Activated naive CD8-positive, alpha-beta T cell treated with anti-CD3 and anti-CD28 coated beads, Interleukin-2, amount 50 U/mL, for 24 hours (primary cell): ENCODE data around the gene SCP2.

ENCODE experiments used
- ATAC-seq: fragments of 150-1000 bp; cut with Tn5 transposase; one replicate; pipeline ENCODE4 v1.10.0; 2021
- DNase-seq: peaks from one replicate; pipeline ENCODE4 v3.0.0; 2021
- H3K27ac Mint-ChIP-seq: one replicate; pipeline ENCODE4 v1.8.0; 2021; ENCODE audit warnings: mild to moderate bottlenecking, mixed read lengths
- H3K27me3 Mint-ChIP-seq: one replicate; pipeline ENCODE4 v1.8.0; 2021; ENCODE audit warnings: mixed read lengths
- H3K36me3 Mint-ChIP-seq: one replicate; pipeline ENCODE4 v1.8.0; 2021; ENCODE audit warnings: low read depth, mixed read lengths
- H3K4me1 Mint-ChIP-seq: one replicate; pipeline ENCODE4 v1.8.0; 2021; ENCODE audit warnings: mixed read lengths
- H3K4me3 Mint-ChIP-seq: one replicate; pipeline ENCODE4 v1.8.0; 2021; ENCODE audit warnings: mild to moderate bottlenecking, moderate library complexity, mixed read lengths
- H3K9me3 Mint-ChIP-seq: one replicate; pipeline ENCODE4 v1.8.0; 2021; ENCODE audit warnings: mixed read lengths

SCP2 gene

GRCh38 chr1:52911541-52911940, 15.5 kb upstream of the SCP2 start:
- H3K27me3 Mint-ChIP-seq = no peaks in the 10 kb centered on the region
- no peaks in the 10 kb centered on the region for H3K4me1 Mint-ChIP-seq
- H3K4me3 Mint-ChIP-seq = no peak overlapping the region
- H3K9me3 Mint-ChIP-seq = no peaks in the 10 kb centered on the region
- no peak overlapping the region for H3K27ac Mint-ChIP-seq
- no peak for DNase-seq
- H3K36me3 Mint-ChIP-seq = no peaks in the 10 kb centered on the region
- no peak for ATAC-seq

- Mint-ChIP-seq H3K4me1 (peaks cover 1% of the 10 kb centered on the region), H3K9me3 (no peaks in the 10 kb centered on the region), H3K27ac (no peak overlapping the region), H3K27me3 (no peaks in the 10 kb centered on the region), H3K36me3 (no peaks in the 10 kb centered on the region), H3K4me3 (no peak overlapping the region)
- DNase-seq (no peak), ATAC-seq (no peak)
These were observed 14.1 kb upstream of the SCP2 start for GRCh38 chr1:52913014-52913413.

GRCh38 chr1:52913537-52913936, 13.5 kb upstream of the SCP2 start:
- Mint-ChIP-seq H3K36me3 (no peaks in the 10 kb centered on the region), H3K4me1 (peaks cover 1% of the 10 kb centered on the region), H3K9me3 (no peaks in the 10 kb centered on the region), H3K27me3 (no peaks in the 10 kb centered on the region), H3K4me3 (no peak overlapping the region), H3K27ac (no peak overlapping the region)
- DNase-seq (no peak), ATAC-seq (peak; percentile 55)

- DNase-seq (no peak), ATAC-seq (no peak)
- no peak overlapping the region for H3K4me3 Mint-ChIP-seq
- H3K27me3 Mint-ChIP-seq = no peaks in the 10 kb centered on the region
- H3K36me3 Mint-ChIP-seq = no peaks in the 10 kb centered on the region
- no peak overlapping the region for H3K27ac Mint-ChIP-seq
- peaks cover 2% of the 10 kb centered on the region for H3K4me1 Mint-ChIP-seq
- no peaks in the 10 kb centered on the region for H3K9me3 Mint-ChIP-seq
These were observed 12.6 kb upstream of the SCP2 start for GRCh38 chr1:52914463-52914862.

- H3K4me1 Mint-ChIP-seq = peaks cover 9% of the 10 kb centered on the region
- H3K4me3 Mint-ChIP-seq = no peak overlapping the region
- H3K27ac Mint-ChIP-seq = no peak overlapping the region
- H3K9me3 Mint-ChIP-seq = no peaks in the 10 kb centered on the region
- no peaks in the 10 kb centered on the region for H3K36me3 Mint-ChIP-seq
- no peaks in the 10 kb centered on the region for H3K27me3 Mint-ChIP-seq
- DNase-seq (no peak), ATAC-seq (no peak)
These were observed 11.7 kb upstream of the SCP2 start for GRCh38 chr1:52915211-52915854.

- Mint-ChIP-seq H3K27ac (no peak overlapping the region), H3K4me3 (no peak overlapping the region), H3K4me1 (peaks cover 12% of the 10 kb centered on the region), H3K27me3 (no peaks in the 10 kb centered on the region), H3K9me3 (no peaks in the 10 kb centered on the region), H3K36me3 (no peaks in the 10 kb centered on the region)
- DNase-seq (no peak), ATAC-seq (no peak)
These were observed 11.2 kb upstream of the SCP2 start for GRCh38 chr1:52915855-52916220.

GRCh38 chr1:52916241-52916975, 10.7 kb upstream of the SCP2 start:
- no peaks in the 10 kb centered on the region for H3K9me3 Mint-ChIP-seq
- no peaks in the 10 kb centered on the region for H3K27me3 Mint-ChIP-seq
- H3K27ac Mint-ChIP-seq = no peak overlapping the region
- H3K36me3 Mint-ChIP-seq = no peaks in the 10 kb centered on the region
- no peak for ATAC-seq
- DNase-seq = no peak
- H3K4me3 Mint-ChIP-seq = no peak overlapping the region
- peaks cover 13% of the 10 kb centered on the region for H3K4me1 Mint-ChIP-seq

GRCh38 chr1:52917156-52917555, 9.9 kb upstream of the SCP2 start:
- H3K27me3 Mint-ChIP-seq = no peaks in the 10 kb centered on the region
- no peak for ATAC-seq
- no peaks in the 10 kb centered on the region for H3K9me3 Mint-ChIP-seq
- H3K4me1 Mint-ChIP-seq = peaks cover 17% of the 10 kb centered on the region
- no peak overlapping the region for H3K27ac Mint-ChIP-seq
- no peak for DNase-seq
- H3K36me3 Mint-ChIP-seq = no peaks in the 10 kb centered on the region
- H3K4me3 Mint-ChIP-seq = no peak overlapping the region

- no peaks in the 10 kb centered on the region for H3K9me3 Mint-ChIP-seq
- H3K4me3 Mint-ChIP-seq = no peak overlapping the region
- ATAC-seq (no peak), DNase-seq (no peak)
- no peaks in the 10 kb centered on the region for H3K36me3 Mint-ChIP-seq
- H3K27ac Mint-ChIP-seq = no peak overlapping the region
- H3K27me3 Mint-ChIP-seq = no peaks in the 10 kb centered on the region
- H3K4me1 Mint-ChIP-seq = peaks cover 19% of the 10 kb centered on the region
These were observed 9.5 kb upstream of the SCP2 start for GRCh38 chr1:52917581-52917980.

GRCh38 chr1:52918201-52918600, 8.9 kb upstream of the SCP2 start:
- H3K27ac Mint-ChIP-seq = no peak overlapping the region
- H3K4me1 Mint-ChIP-seq = peaks cover 19% of the 10 kb centered on the region
- no peaks in the 10 kb centered on the region for H3K9me3 Mint-ChIP-seq
- no peak for DNase-seq
- H3K36me3 Mint-ChIP-seq = no peaks in the 10 kb centered on the region
- no peaks in the 10 kb centered on the region for H3K27me3 Mint-ChIP-seq
- ATAC-seq = no peak
- no peak overlapping the region for H3K4me3 Mint-ChIP-seq

- H3K36me3 Mint-ChIP-seq = no peaks in the 10 kb centered on the region
- no peak overlapping the region for H3K4me3 Mint-ChIP-seq
- DNase-seq = no peak
- no peaks in the 10 kb centered on the region for H3K27me3 Mint-ChIP-seq
- H3K9me3 Mint-ChIP-seq = no peaks in the 10 kb centered on the region
- ATAC-seq = no peak
- peaks cover 19% of the 10 kb centered on the region for H3K4me1 Mint-ChIP-seq
- H3K27ac Mint-ChIP-seq = no peak overlapping the region
These were observed 7.9 kb upstream of the SCP2 start for GRCh38 chr1:52919051-52919722.

- no peaks in the 10 kb centered on the region for H3K36me3 Mint-ChIP-seq
- H3K4me3 Mint-ChIP-seq = peak overlapping the region; percentile 25
- ATAC-seq (no peak), DNase-seq (no peak)
- H3K9me3 Mint-ChIP-seq = no peaks in the 10 kb centered on the region
- H3K27me3 Mint-ChIP-seq = no peaks in the 10 kb centered on the region
- H3K27ac Mint-ChIP-seq = no peak overlapping the region
- H3K4me1 Mint-ChIP-seq = peaks cover 19% of the 10 kb centered on the region
These were observed 7.2 kb upstream of the SCP2 start for GRCh38 chr1:52919723-52920483.

GRCh38 chr1:52920791-52921291, 6.2 kb upstream of the SCP2 start:
- no peak overlapping the region for H3K27ac Mint-ChIP-seq
- H3K4me3 Mint-ChIP-seq = peak overlapping the region; percentile 83
- no peak for ATAC-seq
- H3K4me1 Mint-ChIP-seq = peaks cover 19% of the 10 kb centered on the region
- H3K9me3 Mint-ChIP-seq = no peaks in the 10 kb centered on the region
- DNase-seq = no peak
- H3K27me3 Mint-ChIP-seq = no peaks in the 10 kb centered on the region
- no peaks in the 10 kb centered on the region for H3K36me3 Mint-ChIP-seq

GRCh38 chr1:52925571-52926005, 1.5 kb upstream of the SCP2 start:
- H3K9me3 Mint-ChIP-seq = no peaks in the 10 kb centered on the region
- no peaks in the 10 kb centered on the region for H3K36me3 Mint-ChIP-seq
- ATAC-seq (no peak), DNase-seq (no peak)
- peaks cover 5% of the 10 kb centered on the region for H3K27me3 Mint-ChIP-seq
- H3K4me1 Mint-ChIP-seq = peaks cover 23% of the 10 kb centered on the region
- H3K27ac Mint-ChIP-seq = no peak overlapping the region
- no peak overlapping the region for H3K4me3 Mint-ChIP-seq
